Stomach smooth muscle (tissue), 2 donors: Measurements from ENCODE around the gene DMRT1.

ENCODE experiments used
- H3K27ac ChIP-seq: one replicate; pipeline ENCODE4 v1.7.0; 2013; ENCODE audit warnings: mild to moderate bottlenecking, low read length, inconsistent platforms
- H3K27me3 ChIP-seq, 2 donors: one replicate each; pipeline ENCODE4 v1.7.0; 2013; ENCODE audit warnings: low read length in 2 of 2; ENCODE audit not compliant: insufficient read depth in 2 of 2, control insufficient read depth in 1 of 2
- H3K36me3 ChIP-seq, 2 donors: one replicate each; pipeline ENCODE4 v1.7.0; 2013; ENCODE audit warnings: low read length in 2 of 2; ENCODE audit not compliant: control insufficient read depth in 2 of 2, insufficient read depth in 2 of 2
- H3K4me1 ChIP-seq: one replicate; pipeline ENCODE4 v1.7.0; 2013; ENCODE audit warnings: low read length; ENCODE audit not compliant: control insufficient read depth, insufficient read depth
- H3K4me3 ChIP-seq, 2 donors: one replicate each; pipeline ENCODE4 v1.7.0; 2013; ENCODE audit warnings: low read length in 2 of 2
- H3K9ac ChIP-seq, 2 donors: one replicate each; pipeline ENCODE4 v1.7.0; 2013; ENCODE audit warnings: low read length in 2 of 2, mild to moderate bottlenecking in 1 of 2
- H3K9me3 ChIP-seq, 2 donors: one replicate each; pipeline ENCODE4 v1.7.0; 2013; ENCODE audit warnings: low read length in 2 of 2; ENCODE audit not compliant: control insufficient read depth in 2 of 2
- donor health status: healthy.
- donor health status: Pancreatic carcinoma.

DMRT1 gene

GRCh38 chr9:1002678-1003077, 161.2 kb downstream of the DMRT1 start:
- Histone ChIP-seq H3K27me3 (peaks cover 9 to 15% of the 10 kb centered on the region in 2 donors), H3K9ac (no peak overlapping the region), H3K9me3 (no peaks in the 10 kb centered on the region), H3K36me3 (no peaks in the 10 kb centered on the region), H3K27ac (no peak overlapping the region), H3K4me1 (no peaks in the 10 kb centered on the region), H3K4me3 (no peak overlapping the region)

GRCh38 chr9:1005043-1005667, 163.7 kb downstream of the DMRT1 start:
- H3K27me3 ChIP-seq, result peaks cover 17 to 20% of the 10 kb centered on the region in 2 donors
- no peaks in the 10 kb centered on the region for H3K9me3 ChIP-seq
- no peak overlapping the region for H3K27ac ChIP-seq
- no peak overlapping the region for H3K9ac ChIP-seq
- H3K36me3 ChIP-seq, result no peaks in the 10 kb centered on the region
- H3K4me3 ChIP-seq, result no peak overlapping the region
- no peaks in the 10 kb centered on the region for H3K4me1 ChIP-seq

- H3K36me3 ChIP-seq, result no peaks in the 10 kb centered on the region
- no peak overlapping the region for H3K9ac ChIP-seq
- H3K27me3 ChIP-seq, result peaks cover 20 to 23% of the 10 kb centered on the region in 2 donors
- H3K4me3 ChIP-seq, result no peak overlapping the region
- no peaks in the 10 kb centered on the region for H3K4me1 ChIP-seq
- H3K27ac ChIP-seq, result no peak overlapping the region
- H3K9me3 ChIP-seq, result no peaks in the 10 kb centered on the region
Measured at GRCh38 chr9:1007312-1007711, 165.8 kb downstream of the DMRT1 start.

GRCh38 chr9:1008216-1008615, 166.7 kb downstream of the DMRT1 start:
- no peaks in the 10 kb centered on the region for H3K36me3 ChIP-seq
- no peaks in the 10 kb centered on the region for H3K9me3 ChIP-seq
- no peak overlapping the region for H3K27ac ChIP-seq
- peaks cover 19% of the 10 kb centered on the region in 2 donors for H3K27me3 ChIP-seq
- H3K9ac ChIP-seq, result no peak overlapping the region
- no peak overlapping the region for H3K4me3 ChIP-seq
- no peaks in the 10 kb centered on the region for H3K4me1 ChIP-seq

GRCh38 chr9:1009101-1009707, 167.7 kb downstream of the DMRT1 start:
- H3K36me3 ChIP-seq, result no peaks in the 10 kb centered on the region
- H3K27ac ChIP-seq, result no peak overlapping the region
- H3K9me3 ChIP-seq, result no peaks in the 10 kb centered on the region
- H3K9ac ChIP-seq, result no peak overlapping the region
- H3K27me3 ChIP-seq, result peaks cover 14 to 19% of the 10 kb centered on the region in 2 donors
- H3K4me1 ChIP-seq, result no peaks in the 10 kb centered on the region
- no peak overlapping the region for H3K4me3 ChIP-seq

- Histone ChIP-seq H3K27ac (no peak overlapping the region), H3K4me3 (no peak overlapping the region), H3K27me3 (peaks cover 5 to 14% of the 10 kb centered on the region in 2 donors), H3K9ac (no peak overlapping the region), H3K36me3 (no peaks in the 10 kb centered on the region), H3K9me3 (no peaks in the 10 kb centered on the region), H3K4me1 (no peaks in the 10 kb centered on the region)
Measured at GRCh38 chr9:1013021-1013420, 171.5 kb downstream of the DMRT1 start.

GRCh38 chr9:1014225-1014624, 172.7 kb downstream of the DMRT1 start:
- Histone ChIP-seq H3K27me3 (peaks cover 0 to 14% of the 10 kb centered on the region in 2 donors), H3K27ac (no peak overlapping the region), H3K36me3 (no peaks in the 10 kb centered on the region)

GRCh38 chr9:1014640-1015039, 173.1 kb downstream of the DMRT1 start:
- H3K4me3 ChIP-seq, result no peak overlapping the region
- H3K27me3 ChIP-seq, result peaks cover 0 to 11% of the 10 kb centered on the region in 2 donors
- no peak overlapping the region for H3K9ac ChIP-seq
- no peaks in the 10 kb centered on the region for H3K36me3 ChIP-seq
- H3K4me1 ChIP-seq, result no peaks in the 10 kb centered on the region
- H3K27ac ChIP-seq, result no peak overlapping the region
- H3K9me3 ChIP-seq, result no peaks in the 10 kb centered on the region

More at GRCh38 chr9:1014225-1014624, 172.7 kb downstream of the DMRT1 start:
- Histone ChIP-seq H3K4me1 (no peaks in the 10 kb centered on the region), H3K9ac (no peak overlapping the region), H3K4me3 (no peak overlapping the region), H3K9me3 (no peaks in the 10 kb centered on the region)

GRCh38 chr9:1018121-1018520, 176.6 kb downstream of the DMRT1 start:
- no peak overlapping the region for H3K4me3 ChIP-seq
- H3K36me3 ChIP-seq, result no peaks in the 10 kb centered on the region
- no peaks in the 10 kb centered on the region for H3K4me1 ChIP-seq
- H3K27ac ChIP-seq, result no peak overlapping the region
- peaks cover 3 to 5% of the 10 kb centered on the region in 2 donors for H3K27me3 ChIP-seq
- H3K9ac ChIP-seq, result no peak overlapping the region
- H3K9me3 ChIP-seq, result peaks cover 0 to 7% of the 10 kb centered on the region in 2 donors
